GM12891 (cell line): ENCODE data around the gene PSMA1.
A peak's percentile ranks its signal among the peaks of the same experiment; 100 is the strongest.

Experiments
- DNase-seq: peaks from one replicate; pipeline ENCODE4 v3.0.0; 2011; ENCODE audit warnings: low spot score; ENCODE audit not compliant: insufficient read length
- FAIRE-seq: peaks from 2 replicates; lab custom pipeline; 2011; peaks lifted over from hg19 to GRCh38; lab: Jason Lieb, UNC
- PAX5 ChIP-seq: IDR thresholded peaks from 2 replicates; pipeline ENCODE4 v1.6.1; 2011; ENCODE audit warnings: low read length, moderate library complexity, mild to moderate bottlenecking; ENCODE audit not compliant: insufficient read depth, severe bottlenecking
- POLR2A ChIP-seq: IDR thresholded peaks from 2 replicates; pipeline ENCODE4 v1.6.1; 2011; ENCODE audit warnings: low read depth, low read length, control low read depth
- POLR2AphosphoS5 ChIP-seq: IDR thresholded peaks from 2 replicates; pipeline ENCODE4 v1.6.1; 2011; ENCODE audit warnings: low read depth, low read length, control low read depth
- POU2F2 ChIP-seq: IDR thresholded peaks from 2 replicates; pipeline ENCODE4 v1.6.1; 2011; ENCODE audit warnings: low read depth, mild to moderate bottlenecking, control low read depth, low read length, moderate library complexity
- SPI1 ChIP-seq: IDR thresholded peaks from 2 replicates; pipeline ENCODE4 v1.6.1; 2011; ENCODE audit warnings: low read depth, low read length, control low read depth
- TAF1 ChIP-seq: IDR thresholded peaks from 2 replicates; pipeline ENCODE4 v1.6.1; 2011; ENCODE audit warnings: low read depth, low read length, control low read depth

The PSMA1 gene

DNA sequence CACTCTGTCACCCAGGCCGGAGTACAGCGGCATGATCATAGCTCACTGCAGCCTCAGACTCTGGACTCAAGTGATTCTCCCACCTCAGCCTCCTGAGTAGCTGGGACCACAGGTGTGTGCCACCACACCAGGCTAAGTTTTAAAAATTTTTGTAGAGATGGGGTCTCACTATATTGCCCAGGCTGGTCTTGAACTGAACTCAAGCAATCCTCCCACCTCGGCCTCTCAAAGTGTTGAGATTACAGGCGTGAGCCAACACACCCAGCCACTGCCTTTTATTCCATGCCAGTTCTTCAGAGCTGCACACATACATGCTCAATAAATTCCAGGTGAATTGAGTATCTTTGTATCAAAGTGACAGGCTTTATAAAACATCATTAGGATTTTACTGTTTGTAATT lies 18.1 kb downstream of the PSMA1 start:
- DNase-seq: no peak
- FAIRE-seq: no peak
- TF ChIP-seq POU2F2 (no peak), PAX5 (no peak), POLR2AphosphoS5 (no peak), TAF1 (no peak), POLR2A (no peak), SPI1 (no peak)

DNA sequence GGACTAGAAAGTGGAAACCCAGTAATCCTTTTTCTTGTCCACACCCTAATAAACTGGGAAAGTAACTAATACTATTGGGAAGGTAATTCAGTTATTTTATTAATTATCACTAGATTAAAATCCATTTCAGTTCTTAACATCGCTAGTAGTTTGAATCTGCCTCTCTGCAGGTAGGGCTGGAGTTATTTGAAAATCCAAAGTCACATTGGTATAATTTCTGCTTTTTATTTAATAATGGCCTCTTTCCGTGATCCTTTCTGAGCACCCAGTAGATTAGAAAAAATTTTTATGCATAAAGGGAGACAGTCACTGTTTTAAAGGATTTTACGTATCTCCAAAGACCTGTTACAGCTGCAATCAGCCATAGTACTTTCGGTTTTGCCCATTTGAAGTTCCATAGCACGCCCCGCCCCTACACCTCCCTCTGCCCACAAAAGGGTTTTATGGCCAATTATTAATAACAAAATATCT lies 20.0 kb downstream of the PSMA1 start:
- DNase-seq: peak; percentile 25
- FAIRE-seq: peak; percentile 38

DNA sequence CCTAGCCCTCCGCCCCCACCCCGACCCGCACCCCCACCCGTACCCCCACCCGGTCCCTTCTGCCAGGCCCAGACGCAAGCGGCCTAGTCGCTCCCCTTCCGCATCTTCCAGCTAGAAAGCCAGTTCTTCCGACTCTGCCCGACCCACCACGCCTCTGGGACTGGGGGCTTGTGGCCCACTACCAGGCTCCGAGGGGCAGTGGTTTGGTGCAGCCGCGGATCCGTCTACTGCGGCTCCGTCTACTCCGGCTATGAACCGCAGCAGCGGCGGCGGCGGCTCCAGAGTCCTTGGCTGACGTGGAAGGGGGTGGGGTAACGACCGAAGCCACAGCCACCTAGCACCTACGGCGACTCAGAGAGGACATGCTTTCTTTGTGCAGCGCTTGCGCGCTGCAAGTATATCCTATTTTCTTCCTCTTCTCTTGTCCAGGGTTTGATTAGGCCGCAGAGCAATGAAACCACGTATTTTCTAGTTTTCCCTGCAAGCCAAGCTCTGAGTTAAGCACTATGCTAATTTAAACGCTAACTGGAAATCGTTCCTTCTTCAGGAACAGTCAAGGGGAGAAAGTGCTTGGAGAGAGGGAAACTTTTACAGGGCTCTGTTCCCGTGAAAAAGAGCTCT lies 20.5 kb downstream of the PSMA1 start, which contains the start of gene COPB1:
Gene COPB1, minus strand, starts transcription at position 252 of the 621 bp plus-strand sequence. CDS start 883 bp downstream, outside the sequence.
- FAIRE-seq: peak; percentile 85
- DNase-seq: peak; percentile 70
- peak; percentile 83 for TF ChIP-seq TAF1
- TF ChIP-seq POLR2A: peak; percentile 95
- peak; percentile 4 for TF ChIP-seq PAX5
- no peak for TF ChIP-seq SPI1
- TF ChIP-seq POU2F2: peak; percentile 78
- peak; percentile 91; the same call in 1 of the 2 replicates for TF ChIP-seq POLR2AphosphoS5

More for the DNA sequence above, 20.0 kb downstream of the PSMA1 start:
- no peak for TF ChIP-seq PAX5
- TF ChIP-seq POU2F2: no peak
- TF ChIP-seq POLR2AphosphoS5: no peak
- no peak for TF ChIP-seq TAF1
- TF ChIP-seq SPI1: no peak
- no peak for TF ChIP-seq POLR2A

DNA sequence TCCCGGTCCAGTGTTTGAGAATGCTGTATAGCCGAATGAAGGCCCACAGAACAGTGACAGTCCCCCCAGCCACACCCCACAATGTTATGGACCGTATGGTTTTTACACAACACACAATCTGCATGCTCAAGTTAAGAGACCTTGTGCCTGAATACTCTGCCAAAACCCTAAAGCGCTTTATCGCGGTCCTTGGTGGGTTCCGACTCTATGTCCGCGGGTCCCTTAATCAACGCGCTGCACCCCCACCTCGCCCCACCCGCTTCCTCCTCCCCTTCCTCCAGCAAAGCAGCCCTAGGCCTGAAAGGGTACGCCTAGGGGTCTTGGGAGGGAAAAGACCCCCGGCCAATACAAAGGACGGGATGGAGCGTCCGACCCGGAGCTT lies 21.0 kb downstream of the PSMA1 start:
- FAIRE-seq (no peak), DNase-seq (no peak)
- no peak for TF ChIP-seq TAF1
- no peak for TF ChIP-seq POU2F2
- no peak for TF ChIP-seq POLR2AphosphoS5

DNA sequence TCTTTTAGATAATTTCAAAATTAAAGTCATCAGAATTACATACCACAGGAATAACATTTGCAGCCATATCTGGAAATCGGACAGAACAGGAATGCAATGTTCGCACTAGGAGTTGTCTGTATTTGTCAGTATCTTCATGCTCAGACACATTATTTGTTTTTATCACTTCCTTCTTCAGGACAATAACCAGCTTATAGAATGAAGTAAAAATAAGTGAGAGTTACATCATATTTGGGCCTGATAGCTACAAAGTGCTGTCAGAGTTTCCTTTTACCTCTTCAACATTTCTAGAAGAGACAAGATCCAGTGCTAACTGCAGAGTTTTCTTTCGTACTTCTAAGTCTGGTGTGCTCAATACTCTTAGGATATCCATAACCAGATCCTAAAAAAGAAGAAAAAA lies 39.5 kb downstream of the PSMA1 start:
- FAIRE-seq: no peak
- no peak for DNase-seq
- TF ChIP-seq SPI1: no peak
- TF ChIP-seq POLR2AphosphoS5: no peak
- TF ChIP-seq POLR2A: no peak
- TF ChIP-seq PAX5: no peak
- TF ChIP-seq POU2F2: no peak
- no peak for TF ChIP-seq TAF1

DNA sequence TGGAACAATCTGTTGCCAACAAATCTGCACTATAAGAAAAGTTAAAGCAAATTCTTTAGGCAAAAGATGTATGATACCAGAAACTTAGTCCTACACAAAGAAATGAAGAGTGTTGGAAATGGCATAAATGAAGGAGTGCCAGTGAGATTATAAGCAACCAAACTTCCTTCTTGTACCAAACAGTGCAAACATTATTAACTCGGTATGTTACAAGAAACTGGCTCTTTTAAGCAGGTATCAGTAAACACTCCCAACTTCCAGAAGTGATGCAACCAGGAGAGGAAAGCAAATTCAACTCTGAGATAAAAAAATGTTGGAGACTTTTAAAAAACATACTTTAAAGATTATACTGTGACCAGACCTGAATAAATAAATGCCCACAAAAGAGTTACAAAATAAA lies 49.1 kb downstream of the PSMA1 start:
- FAIRE-seq (no peak), DNase-seq (no peak)

DNA sequence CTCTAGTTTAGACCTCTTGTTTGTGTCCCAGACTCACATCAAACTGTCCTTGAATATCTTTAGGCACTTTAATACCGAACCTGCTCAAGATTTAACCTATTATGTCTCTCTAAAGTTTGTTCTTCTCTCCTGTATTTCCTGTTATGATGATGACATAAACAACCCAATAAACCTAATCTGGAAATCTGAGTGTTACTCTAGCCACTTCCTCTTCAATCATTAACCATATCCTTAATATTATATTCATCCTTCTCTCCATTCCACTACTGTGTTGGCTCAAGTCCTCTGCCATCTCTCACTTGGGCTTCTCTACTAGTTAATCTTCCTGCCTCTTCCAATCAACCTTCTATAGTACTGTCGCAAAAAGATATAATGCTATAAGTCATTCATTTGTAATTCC lies 56.6 kb downstream of the PSMA1 start:
- DNase-seq: no peak
- no peak for FAIRE-seq
- TF ChIP-seq SPI1: no peak
- TF ChIP-seq POLR2A: no peak
- TF ChIP-seq TAF1: no peak
- TF ChIP-seq PAX5: no peak

More for the DNA sequence above, 49.1 kb downstream of the PSMA1 start:
- TF ChIP-seq POLR2A: no peak
- TF ChIP-seq PAX5: no peak
- no peak for TF ChIP-seq SPI1
- no peak for TF ChIP-seq TAF1
- no peak for TF ChIP-seq POU2F2

DNA sequence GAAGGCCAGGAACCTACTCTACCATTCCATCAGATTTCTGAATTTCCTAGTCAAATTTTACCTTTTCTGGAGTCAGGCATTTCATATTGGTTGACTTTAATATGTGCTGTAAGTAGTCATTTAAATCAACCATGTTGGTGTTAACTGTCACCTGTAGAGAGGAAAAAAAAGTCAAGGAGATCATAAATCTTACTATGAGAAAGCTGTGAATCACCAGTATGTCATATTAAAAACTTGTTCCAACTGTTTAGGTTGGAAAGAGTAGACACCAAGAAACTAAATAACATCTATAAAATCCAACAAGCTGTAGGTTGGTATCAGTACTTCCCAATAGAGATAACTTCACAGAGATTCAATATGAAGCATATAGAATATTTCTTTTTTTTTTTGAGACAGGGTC lies 60.0 kb downstream of the PSMA1 start:
- TF ChIP-seq POLR2AphosphoS5: no peak
- no peak for TF ChIP-seq PAX5
- no peak for TF ChIP-seq POLR2A
- TF ChIP-seq TAF1: no peak
- FAIRE-seq (no peak), DNase-seq (no peak)

DNA sequence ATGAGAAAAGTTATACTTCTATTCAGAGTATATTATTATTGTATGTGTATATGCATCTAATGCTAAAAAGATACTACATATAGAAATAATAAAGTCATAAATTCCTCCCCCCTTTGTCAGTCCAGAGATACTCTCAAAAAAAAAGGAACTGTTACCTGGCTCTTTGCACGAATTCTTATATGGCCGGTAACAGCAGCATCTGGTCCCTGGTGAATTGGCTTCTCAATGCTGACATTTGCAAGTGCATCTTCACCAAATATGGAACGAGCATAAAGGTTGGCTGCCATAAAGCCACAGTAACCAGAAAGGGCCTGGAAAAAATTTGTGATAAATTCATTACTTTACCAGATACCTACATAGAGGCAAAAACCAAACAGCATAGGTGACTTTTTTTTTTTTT lies 61.8 kb downstream of the PSMA1 start:
- FAIRE-seq: no peak
- no peak for DNase-seq
- no peak for TF ChIP-seq PAX5

DNA sequence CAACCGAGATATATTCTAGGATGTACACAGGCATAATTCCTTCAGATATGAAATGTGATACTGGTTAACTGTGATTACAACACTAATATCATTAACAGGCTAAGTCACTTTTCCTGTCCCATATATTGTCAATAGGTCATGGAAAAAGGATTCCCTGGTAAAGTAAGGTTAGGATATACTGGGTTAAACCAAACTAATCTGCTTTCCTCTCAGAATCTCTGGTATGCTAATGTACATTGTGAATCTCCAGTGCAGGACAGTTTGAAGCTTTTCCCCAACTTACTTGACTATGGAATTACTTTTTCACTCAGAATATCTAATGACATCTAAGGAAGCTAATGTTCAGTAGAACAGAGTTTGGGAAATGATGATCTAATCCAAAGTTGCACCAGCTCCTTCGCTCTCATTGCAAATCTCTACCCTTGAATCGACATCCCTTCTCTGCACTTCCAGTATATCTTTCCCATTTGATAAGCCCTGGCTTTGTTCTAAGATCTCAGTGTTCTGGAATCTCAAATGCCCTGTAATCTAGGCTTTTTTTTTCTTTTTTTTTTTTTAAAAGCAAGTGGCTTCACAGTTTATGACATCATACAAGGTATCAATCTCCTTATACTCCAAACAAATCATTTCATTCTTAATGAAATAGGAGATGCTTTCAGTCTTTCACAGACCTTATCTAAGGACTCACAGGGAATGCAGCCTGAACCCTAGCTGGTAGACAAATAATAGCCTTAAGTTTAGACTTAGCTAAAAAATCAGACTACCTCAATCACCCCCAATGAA lies 64.3 kb downstream of the PSMA1 start:
- no peak for TF ChIP-seq PAX5
- no peak for TF ChIP-seq POLR2A
- no peak for TF ChIP-seq POLR2AphosphoS5
- TF ChIP-seq POU2F2: no peak
- TF ChIP-seq SPI1: no peak
- no peak for TF ChIP-seq TAF1
- DNase-seq (no peak), FAIRE-seq (peak; percentile 9)
